GM18951 (cell line): ENCODE results near the gene NCKAP1.
"Not testable (repeated sequence)": the region's sequence is repeated elsewhere in the genome, so short reads cannot be mapped to it uniquely, and the experiment has no call there.

Source experiments
- POLR2A ChIP-seq: IDR thresholded peaks from 4 replicates; pipeline ENCODE4 v1.6.1; 2011; ENCODE audit warnings: mild to moderate bottlenecking; ENCODE audit not compliant: insufficient read length, insufficient read depth; ENCODE audit errors: extremely low read depth
- in situ Hi-C: fragments of 300-500 bp; cut with MboI; formaldehyde crosslinking; loops from one replicate; pipeline ENCODE4 v1.12.0; 2022; ENCODE audit warnings: low sequenced_read_pairs, mixed read lengths, inconsistent platforms; ENCODE audit not compliant: unreplicated experiment

NCKAP1 gene

DNA sequence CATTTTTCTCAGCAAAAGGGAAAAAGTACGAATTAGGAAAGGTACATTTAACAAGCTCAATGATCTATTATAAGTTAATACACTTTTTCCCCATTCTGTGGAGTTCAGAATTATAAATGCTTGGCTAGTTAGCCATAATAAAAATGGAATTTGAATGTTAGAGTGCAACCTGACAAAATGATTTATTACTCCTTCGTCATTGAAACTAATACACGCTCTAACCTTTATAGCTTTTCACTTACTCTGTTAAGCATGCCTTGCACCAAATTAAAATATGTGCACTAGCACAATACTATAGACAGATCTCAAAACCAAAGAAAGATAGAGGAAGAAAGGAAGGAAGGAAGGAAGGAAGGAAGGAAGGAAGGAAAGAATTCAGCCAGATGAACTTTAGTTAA lies 125.7 kb downstream of the NCKAP1 start:
- TF ChIP-seq POLR2A, result no peak
- in situ Hi-C loops, result no loop called here

DNA sequence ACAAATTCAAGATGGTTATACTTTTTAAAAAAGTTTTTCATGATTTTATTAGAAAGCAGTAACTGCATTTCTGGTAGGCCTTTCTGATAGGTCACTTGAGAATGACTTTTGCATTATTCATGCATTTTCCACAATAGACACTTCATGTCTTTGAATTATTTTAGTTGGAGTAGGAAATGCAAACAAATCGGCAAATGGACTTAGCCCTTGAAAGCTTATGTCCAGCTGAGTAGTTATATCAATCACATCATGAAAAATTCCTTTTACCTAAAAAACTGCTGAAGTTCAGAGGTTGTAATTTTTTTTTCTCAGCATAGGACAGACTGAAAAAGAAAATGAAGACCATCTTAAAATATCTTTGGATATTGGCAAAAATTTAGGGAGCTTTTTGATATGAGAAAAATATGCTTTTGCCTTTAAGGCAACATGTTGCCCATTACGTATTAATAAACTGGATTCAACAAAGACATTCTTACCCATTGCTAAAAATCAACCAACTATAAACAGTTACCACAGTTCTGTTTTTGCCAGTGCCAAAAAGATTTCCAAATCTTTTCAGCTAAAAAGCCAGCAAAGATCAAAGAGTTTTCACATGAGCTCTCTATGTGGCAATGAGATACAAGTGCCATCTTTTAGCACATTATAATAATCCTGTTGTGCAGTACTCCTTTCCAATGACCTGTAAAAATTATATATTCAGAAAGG lies 126.3 kb downstream of the NCKAP1 start:
- in situ Hi-C loops, result no loop called here

GRCh38 chr2:182910965-182911364 lies 127.3 kb downstream of the NCKAP1 start:
- in situ Hi-C loops, result no loop called here
- no peak for TF ChIP-seq POLR2A

More for the DNA sequence above, 126.3 kb downstream of the NCKAP1 start:
- no peak for TF ChIP-seq POLR2A

DNA sequence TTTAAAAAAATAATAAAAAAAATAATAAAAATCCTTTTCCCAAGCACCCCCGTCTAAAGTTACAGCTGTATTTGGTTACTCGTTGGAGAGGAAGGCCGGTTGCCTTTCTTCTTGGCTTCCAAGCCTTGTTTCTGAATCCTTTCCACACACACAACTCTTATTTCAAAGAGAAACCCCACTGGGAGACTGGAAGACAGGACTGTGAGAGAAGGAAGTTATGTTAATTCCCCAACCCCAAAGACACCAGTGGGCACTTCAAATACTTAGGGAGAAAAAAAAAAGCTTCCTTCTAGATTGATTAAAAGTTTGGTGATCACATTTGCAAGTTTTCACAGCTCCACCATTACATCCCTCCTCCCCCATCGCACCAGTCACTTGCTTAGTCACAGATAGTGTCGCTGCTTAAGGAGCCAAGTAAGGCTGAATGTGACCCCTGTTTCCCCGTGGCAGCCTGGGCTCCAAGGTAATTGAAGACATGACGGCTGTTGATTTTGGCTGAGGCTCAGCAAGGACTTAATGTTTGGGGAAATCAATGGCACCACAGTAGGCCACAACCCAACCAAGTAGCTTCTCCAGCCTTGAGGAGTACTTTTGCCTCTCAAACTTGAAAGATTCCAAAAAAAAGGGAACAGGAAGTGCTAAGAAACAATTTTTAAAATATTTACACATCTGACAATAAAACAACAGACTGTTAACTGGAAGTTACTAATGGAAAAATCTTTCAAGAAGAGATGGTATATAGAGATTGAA lies 131.0 kb downstream of the NCKAP1 start:
- no peak for TF ChIP-seq POLR2A
- in situ Hi-C loops, result no loop called here

- in situ Hi-C loops, result no loop called here
- TF ChIP-seq POLR2A, result no peak
Observed at GRCh38 chr2:182906454-182906853, 131.8 kb downstream of the NCKAP1 start.

- in situ Hi-C loops, result no loop called here
Observed at GRCh38 chr2:182904844-182905243, 133.4 kb downstream of the NCKAP1 start.

DNA sequence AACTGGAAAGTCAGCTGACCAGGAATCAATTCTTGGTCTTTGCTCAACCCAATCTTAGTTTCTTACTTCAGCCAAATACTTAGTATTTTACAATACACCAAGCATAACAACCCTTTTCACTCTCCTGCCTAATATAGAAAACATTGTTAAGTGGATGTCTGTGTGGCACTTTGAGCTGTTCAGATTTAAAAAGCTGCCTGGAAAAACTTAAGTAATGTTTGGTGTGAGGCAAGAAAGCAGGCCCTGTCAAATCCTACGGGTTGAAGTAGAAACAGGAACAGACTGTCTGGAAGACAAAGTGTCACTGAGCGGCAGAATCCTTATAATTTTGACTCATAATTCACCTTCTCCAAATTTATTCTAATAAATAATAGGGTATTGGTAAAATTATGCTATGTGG lies 134.7 kb downstream of the NCKAP1 start:
- TF ChIP-seq POLR2A, result no peak
- in situ Hi-C loops, result no loop called here

More at GRCh38 chr2:182904844-182905243, 133.4 kb downstream of the NCKAP1 start:
- no peak for TF ChIP-seq POLR2A

GRCh38 chr2:182901748-182902147 lies 136.5 kb downstream of the NCKAP1 start:
- TF ChIP-seq POLR2A, result no peak
- in situ Hi-C loops, result no loop called here

DNA sequence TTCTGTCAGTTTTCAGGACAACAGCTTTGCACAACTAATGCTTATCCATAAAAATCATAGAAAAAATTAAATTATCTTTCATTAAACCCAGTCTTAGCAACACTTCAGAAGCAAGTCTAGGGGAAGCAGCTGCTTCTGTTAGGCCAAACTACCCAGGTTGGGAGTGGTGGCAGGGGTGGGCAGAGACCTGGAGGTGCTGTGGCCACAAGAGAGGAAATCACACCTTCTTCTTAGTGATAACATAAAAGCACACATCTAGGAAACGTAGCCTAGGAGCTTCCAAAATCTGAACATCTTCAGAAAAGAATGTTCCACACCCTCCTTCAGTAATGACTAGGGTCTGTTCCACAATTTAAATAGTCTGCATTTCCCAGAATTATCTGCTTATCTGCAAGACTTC lies 139.5 kb downstream of the NCKAP1 start:
- TF ChIP-seq POLR2A, result no peak
- in situ Hi-C loops, result no loop called here

GRCh38 chr2:182897137-182897536 lies 141.1 kb downstream of the NCKAP1 start:
- in situ Hi-C loops, result no loop called here
- TF ChIP-seq POLR2A, result no peak

- no peak for TF ChIP-seq POLR2A
- in situ Hi-C loops, result no loop called here
Observed at GRCh38 chr2:182895798-182896197, 142.5 kb downstream of the NCKAP1 start.

GRCh38 chr2:182895169-182895568 lies 143.1 kb downstream of the NCKAP1 start:
- TF ChIP-seq POLR2A, result no peak
- in situ Hi-C loops, result no loop called here

- in situ Hi-C loops, result no loop called here
- TF ChIP-seq POLR2A, result no peak
Observed at GRCh38 chr2:182894174-182894573, 144.1 kb downstream of the NCKAP1 start.

- in situ Hi-C loops, result no loop called here
- TF ChIP-seq POLR2A, result no peak
Observed at GRCh38 chr2:182893666-182894065, 144.6 kb downstream of the NCKAP1 start.

DNA sequence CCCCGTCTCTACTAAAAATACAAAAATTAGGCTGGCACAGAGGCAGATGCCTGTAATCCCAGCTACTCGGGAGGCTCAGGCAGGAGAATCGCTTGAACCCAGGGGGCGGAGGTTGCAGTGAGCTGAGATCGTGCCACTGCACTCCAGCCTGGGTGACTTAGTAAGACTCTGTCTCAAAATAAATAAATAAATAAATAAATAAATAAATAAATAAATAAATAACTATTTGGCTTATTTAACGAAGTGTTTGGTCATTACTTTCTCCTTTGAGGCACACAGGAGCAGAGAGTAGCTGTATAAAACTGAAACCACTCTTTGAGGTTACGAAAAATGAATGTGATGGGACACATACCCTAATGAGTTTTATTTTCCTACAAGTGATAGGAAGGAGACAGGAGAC lies 145.2 kb downstream of the NCKAP1 start:
- in situ Hi-C loops, result not testable (repeated sequence)

DNA sequence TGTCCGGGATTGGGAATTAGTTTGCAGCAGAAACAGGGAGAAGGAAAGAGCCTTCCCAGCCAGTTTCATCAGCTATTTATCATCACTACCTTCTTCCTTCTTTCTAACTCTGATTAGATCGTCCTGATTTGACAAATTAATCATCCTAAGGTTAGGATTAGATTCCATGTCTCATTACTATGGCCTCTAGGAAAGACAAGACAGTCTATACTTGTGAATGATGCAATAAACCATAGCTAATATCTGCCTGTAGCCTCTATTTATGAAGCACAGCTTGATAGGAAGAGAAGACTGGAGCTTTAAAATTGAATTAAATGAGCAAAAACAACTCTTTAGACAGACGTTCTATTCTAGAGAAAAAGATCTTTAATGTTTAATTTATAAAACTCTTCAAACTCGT lies 146.6 kb downstream of the NCKAP1 start:
- in situ Hi-C loops, result no loop called here
- TF ChIP-seq POLR2A, result no peak
